ENCODE results near the gene FBXL14.

The FBXL14 gene

GRCh38 chr12:1594006-1594260, 448 bp downstream of the FBXL14 start:
- DNase-seq (ENCODE audit: insufficient read length, low spot score) (no peak), FAIRE-seq (no peak)
- TF ChIP-seq POLR2A (IDR thresholded peaks at IDR 0.05; ENCODE audit: low read depth, low read length): no peak

- DNase-seq (ENCODE audit: insufficient read length, low spot score): no peak
- TF ChIP-seq POLR2A (IDR thresholded peaks at IDR 0.05; ENCODE audit: low read depth, low read length): no peak
- no peak for FAIRE-seq
Measured at GRCh38 chr12:1593174-1594005, 991 bp downstream of the FBXL14 start.

- no peak for FAIRE-seq
- no peak for TF ChIP-seq POLR2A (IDR thresholded peaks at IDR 0.05; ENCODE audit: low read depth, low read length)
- DNase-seq (ENCODE audit: insufficient read length, low spot score): no peak
Measured at GRCh38 chr12:1592444-1593173, 1.8 kb downstream of the FBXL14 start.

- no peak for DNase-seq (ENCODE audit: insufficient read length, low spot score)
- FAIRE-seq: no peak
- no peak for TF ChIP-seq POLR2A (IDR thresholded peaks at IDR 0.05; ENCODE audit: low read depth, low read length)
Measured at GRCh38 chr12:1591543-1591942, 2.8 kb downstream of the FBXL14 start.

- peak; percentile 71 for DNase-seq (ENCODE audit: insufficient read length, low spot score)
- no peak for TF ChIP-seq POLR2A (IDR thresholded peaks at IDR 0.05; ENCODE audit: low read depth, low read length)
- FAIRE-seq: no peak
Measured at GRCh38 chr12:1591034-1591433, 3.3 kb downstream of the FBXL14 start.

DNA sequence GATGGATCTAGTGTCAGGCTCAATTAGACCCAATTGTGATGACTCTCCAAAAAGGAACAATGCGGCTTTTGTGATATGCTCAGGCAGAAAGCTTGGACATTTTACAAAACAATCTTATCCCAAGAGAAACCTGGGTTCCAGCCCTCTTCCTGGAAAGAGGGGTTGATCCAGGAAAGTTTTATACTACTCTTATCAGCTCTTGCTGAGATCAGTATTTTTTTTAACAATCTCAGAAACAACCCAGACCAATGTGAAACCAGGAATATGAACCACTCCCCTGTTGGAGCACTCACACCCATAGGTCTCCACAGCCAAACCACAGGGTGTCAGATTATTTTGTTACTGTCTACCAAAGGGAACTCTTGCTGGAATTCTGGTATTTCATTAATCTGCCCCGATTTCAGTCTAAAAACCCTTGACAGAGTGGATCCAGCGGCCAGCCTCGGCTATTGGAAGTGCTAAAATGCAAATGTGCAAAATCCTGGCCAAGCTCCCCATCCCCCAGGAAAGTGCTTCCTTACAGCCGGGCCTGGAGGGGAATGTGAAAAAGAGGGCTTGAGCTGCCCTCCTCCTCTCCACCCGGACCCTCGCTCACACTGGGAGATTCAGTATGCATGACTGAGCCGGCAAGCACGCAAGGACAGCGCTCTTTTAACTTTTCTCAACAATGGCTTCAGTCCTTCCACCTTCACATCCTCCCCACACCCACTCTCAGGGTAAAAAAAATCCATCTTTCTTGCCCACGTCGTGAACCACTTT, 4.0 kb downstream of the FBXL14 start:
- no peak for TF ChIP-seq POLR2A (IDR thresholded peaks at IDR 0.05; ENCODE audit: low read depth, low read length)
- FAIRE-seq (no peak), DNase-seq (ENCODE audit: insufficient read length, low spot score) (no peak)

DNA sequence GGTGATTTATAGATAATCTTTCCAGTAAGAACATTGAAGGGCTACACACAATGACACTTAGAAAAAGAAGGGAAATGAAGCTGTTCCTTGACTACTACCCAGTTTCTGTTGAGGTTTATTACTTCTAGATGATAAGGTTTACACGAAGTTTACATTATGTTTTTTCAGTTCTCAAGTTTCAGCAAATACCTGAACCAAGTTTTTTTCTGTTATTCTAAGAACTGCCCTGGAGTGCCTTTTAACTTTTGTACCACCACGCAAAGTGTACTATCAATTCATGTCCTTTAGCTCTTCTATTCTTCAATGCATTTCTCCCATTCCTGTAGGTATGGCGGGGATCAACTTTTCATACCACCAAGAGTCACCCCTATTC, 5.8 kb downstream of the FBXL14 start:
- TF ChIP-seq POLR2A (IDR thresholded peaks at IDR 0.05; ENCODE audit: low read depth, low read length): no peak
- FAIRE-seq: no peak
- no peak for DNase-seq (ENCODE audit: insufficient read length, low spot score)

GRCh38 chr12:1587927-1588574, 6.3 kb downstream of the FBXL14 start:
- DNase-seq (ENCODE audit: insufficient read length, low spot score) (no peak), FAIRE-seq (no peak)
- TF ChIP-seq POLR2A (IDR thresholded peaks at IDR 0.05; ENCODE audit: low read depth, low read length): no peak

DNA sequence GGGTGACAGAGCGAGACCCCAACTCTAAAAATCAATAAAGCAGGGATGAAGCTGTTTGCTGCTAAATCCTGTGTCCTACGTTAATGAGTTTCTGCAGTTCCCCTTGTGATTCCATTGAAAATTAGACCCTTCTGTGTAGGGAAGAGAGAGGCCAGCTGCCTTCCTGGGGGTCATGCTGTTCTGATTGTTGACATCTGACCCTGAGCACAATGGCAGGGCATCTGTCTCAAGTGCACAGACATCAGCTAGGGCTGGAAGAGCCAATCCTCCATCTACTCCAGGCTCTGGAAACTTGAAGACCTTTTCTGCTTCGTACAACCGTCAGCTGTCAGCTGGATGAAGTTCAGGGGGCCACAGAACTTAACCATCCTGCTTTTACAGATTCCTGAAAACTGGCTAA, 10.1 kb downstream of the FBXL14 start:
- FAIRE-seq: no peak
- no peak for TF ChIP-seq POLR2A (IDR thresholded peaks at IDR 0.05; ENCODE audit: low read depth, low read length)
- no peak for DNase-seq (ENCODE audit: insufficient read length, low spot score)

DNA sequence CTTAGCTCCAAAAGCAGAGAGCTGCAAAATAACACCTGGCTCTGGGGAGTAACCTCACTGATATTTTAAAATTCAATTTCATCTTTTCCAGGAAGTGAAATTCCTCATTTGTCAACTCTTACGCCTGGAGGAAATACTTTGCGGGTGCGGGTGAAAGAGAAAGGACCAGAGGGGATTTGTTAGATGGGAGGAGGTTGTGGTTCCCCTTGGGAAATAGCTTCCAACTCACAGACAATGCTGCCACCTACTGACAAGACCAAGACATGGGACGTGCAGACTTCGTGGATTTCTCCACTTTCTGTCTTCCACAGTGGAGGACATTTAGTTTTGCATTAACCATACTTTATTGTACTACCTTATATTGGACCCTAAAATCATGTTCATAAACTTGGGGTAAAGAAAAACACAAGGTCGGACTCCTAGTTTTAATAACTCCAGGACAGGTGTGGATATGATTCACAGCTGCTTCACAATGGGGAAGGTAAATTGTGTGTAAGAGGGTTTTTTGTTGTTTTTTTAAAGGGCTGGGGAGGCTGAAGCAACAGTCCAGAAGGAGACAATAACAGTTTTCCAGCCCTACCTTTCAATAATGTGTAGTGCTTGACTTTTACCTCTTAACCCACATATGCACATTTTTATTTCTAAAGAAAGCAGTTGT, 10.8 kb downstream of the FBXL14 start:
- TF ChIP-seq POLR2A (IDR thresholded peaks at IDR 0.05; ENCODE audit: low read depth, low read length): no peak
- DNase-seq (ENCODE audit: insufficient read length, low spot score) (peak; percentile 54), FAIRE-seq (peak; percentile 86)

DNA sequence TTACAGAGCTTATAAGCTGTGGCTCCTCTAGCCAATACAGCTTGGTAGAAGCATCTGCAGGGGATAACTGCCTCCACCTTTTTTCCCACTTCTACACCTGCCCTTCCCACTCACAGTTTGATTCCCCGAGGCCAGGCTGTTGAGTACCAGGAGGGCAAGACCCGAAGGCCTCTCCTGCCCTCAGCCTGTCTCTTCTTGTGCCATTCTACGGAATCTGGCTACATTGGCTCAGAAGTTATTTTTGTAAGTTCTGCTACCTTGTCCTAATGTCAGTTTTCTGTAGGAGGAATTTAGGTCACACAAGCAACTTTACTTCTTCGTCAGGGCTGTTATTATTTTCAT, 11.7 kb downstream of the FBXL14 start:
- DNase-seq (ENCODE audit: insufficient read length, low spot score) (no peak), FAIRE-seq (no peak)
- no peak for TF ChIP-seq POLR2A (IDR thresholded peaks at IDR 0.05; ENCODE audit: low read depth, low read length)

DNA sequence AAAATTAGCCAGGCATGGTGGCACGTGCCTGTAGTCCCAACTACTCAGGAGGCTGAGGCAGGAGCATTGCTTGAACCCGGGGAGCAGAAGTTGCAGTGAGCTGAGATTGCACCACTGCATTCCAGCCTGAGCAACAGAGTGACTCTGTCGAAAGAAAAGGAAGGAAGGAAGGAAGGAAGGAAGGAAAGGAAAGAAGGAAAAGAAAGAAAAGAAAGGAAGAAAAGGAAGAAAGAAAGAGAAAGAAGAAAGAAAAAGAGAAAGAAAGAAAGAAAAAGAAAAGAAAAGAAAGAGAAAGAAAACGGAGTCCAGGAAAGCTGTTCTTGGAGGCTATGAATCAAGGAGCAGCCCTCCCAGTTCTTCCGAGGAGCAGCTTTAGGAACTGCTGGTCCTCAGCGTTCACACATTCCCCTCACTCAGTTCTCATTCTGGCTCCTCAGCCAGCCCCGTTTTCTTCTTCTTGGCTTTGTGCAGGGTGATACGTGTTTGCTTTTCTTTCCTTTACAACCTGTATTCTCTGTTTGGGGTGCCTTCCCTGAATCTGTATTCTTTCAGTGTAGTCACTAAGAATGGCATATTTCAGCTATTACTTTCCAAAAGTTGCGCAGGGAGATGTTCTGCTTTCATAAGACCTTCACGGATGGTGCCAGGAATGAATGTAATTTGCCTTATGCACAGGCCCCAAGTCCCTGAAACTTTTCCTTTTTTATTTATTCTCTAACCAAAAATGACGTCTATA, 12.2 kb downstream of the FBXL14 start:
- TF ChIP-seq POLR2A (IDR thresholded peaks at IDR 0.05; ENCODE audit: low read depth, low read length): no peak
- FAIRE-seq: no peak
- no peak for DNase-seq (ENCODE audit: insufficient read length, low spot score)

- no peak for TF ChIP-seq POLR2A (IDR thresholded peaks at IDR 0.05; ENCODE audit: low read depth, low read length)
- no peak for FAIRE-seq
- DNase-seq (ENCODE audit: insufficient read length, low spot score): no peak
Measured at GRCh38 chr12:1580526-1580925, 13.9 kb downstream of the FBXL14 start.

Data from H54 (cell line).